Measurements from ENCODE around the gene ZSCAN12. TPM values are rescaled to one million over a fixed set of nuclear protein-coding genes. Genes with fewer than 3 reads are reported as not detected.

Gene ZSCAN12
- total RNA-seq, 2 donors from 2014 or later = 3.0 to 4.9 TPM

DNA sequence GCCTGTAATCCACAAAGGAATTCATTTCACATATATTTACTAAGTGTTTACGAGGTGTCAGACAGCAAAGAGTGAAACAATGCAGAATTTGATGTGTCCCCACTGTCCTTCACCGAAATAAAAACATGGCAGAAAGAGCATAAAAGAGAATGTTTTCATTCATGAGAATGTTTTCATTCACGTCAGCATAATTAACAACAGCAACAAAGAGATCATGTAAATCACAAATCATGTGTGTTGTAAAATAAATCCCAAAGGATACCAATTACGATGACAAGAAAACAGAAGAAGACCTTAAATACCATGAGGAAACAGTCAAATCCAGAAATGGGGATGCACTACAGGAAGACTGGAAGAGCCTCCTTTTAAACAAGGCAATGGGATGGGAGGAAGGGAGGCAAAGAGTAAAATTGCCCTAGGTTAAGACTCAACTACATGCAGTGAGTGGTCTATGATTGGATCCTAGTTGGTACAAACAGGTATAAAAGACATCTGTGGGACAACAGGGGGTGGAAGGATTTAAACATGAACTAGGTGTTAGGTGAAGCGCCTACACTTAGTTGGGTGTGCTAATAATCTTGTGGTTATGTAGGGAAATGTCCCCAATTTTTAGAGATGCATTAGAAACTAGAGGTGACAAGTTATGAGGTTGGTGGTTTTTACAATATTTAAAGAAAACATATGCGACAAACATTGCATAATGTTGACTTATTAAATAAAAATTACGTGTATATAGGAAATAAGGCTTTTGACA is 65.1 kb downstream of the ZSCAN12 start:
- TF ChIP-seq, protein P1, sequence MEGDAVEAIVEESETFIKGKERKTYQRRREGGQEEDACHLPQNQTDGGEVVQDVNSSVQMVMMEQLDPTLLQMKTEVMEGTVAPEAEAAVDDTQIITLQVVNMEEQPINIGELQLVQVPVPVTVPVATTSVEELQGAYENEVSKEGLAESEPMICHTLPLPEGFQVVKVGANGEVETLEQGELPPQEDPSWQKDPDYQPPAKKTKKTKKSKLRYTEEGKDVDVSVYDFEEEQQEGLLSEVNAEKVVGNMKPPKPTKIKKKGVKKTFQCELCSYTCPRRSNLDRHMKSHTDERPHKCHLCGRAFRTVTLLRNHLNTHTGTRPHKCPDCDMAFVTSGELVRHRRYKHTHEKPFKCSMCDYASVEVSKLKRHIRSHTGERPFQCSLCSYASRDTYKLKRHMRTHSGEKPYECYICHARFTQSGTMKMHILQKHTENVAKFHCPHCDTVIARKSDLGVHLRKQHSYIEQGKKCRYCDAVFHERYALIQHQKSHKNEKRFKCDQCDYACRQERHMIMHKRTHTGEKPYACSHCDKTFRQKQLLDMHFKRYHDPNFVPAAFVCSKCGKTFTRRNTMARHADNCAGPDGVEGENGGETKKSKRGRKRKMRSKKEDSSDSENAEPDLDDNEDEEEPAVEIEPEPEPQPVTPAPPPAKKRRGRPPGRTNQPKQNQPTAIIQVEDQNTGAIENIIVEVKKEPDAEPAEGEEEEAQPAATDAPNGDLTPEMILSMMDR (IDR thresholded peaks at IDR 0.05) = no peak
- no peak for TF ChIP-seq POLR2A (IDR thresholded peaks at IDR 0.05)
- no peaks in the 10 kb centered on the region for H3K36me3 ChIP-seq (replicated peaks in 1 of 2; ENCODE audit: insufficient read depth in 1 of 2, low read depth in 2 of 2)
- no peak overlapping the region for H3K4me3 ChIP-seq
- intact Hi-C loops (cut with DNase I) = loop anchor here (10.0 kb wide), 1 partner anchor 70 kb away; the partner anchor contains the start of gene ZSCAN26
- no peaks in the 10 kb centered on the region for H3K27me3 ChIP-seq
- H3K9me3 ChIP-seq = no peaks in the 10 kb centered on the region
- H3K27ac ChIP-seq = peak overlapping the region in 3 of 4 donors; percentile 94 to 99 (median 99)
- DNase-seq (no peak), ATAC-seq (no peak)
- peaks cover 18% of the 10 kb centered on the region for H3K4me1 ChIP-seq
- WGBS, 2 donors = 81 to 82% methylated on average over 7 of the region's 7 CpGs

DNA sequence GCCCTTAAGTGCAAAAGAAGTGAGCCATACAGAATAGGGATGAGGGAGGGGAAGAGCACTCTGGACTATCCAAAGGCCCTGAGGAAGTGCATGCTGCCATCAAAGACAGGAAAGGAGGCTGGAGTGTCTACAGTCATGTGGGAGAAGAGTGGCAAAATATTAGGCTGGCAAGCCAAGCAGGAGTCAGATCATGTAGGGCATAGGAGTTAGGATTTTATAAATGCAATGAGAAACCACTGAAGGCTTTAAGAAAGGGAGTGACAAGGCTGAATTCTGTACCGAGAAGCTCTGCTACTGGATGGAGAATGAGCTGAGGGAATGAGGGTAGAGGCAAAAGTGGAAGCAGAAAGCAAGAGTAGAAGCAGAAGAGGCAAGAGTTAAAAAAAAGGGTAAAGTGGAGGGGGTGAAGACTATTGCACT is 65.9 kb downstream of the ZSCAN12 start:
- H3K36me3 ChIP-seq (replicated peaks in 1 of 2; ENCODE audit: insufficient read depth in 1 of 2, low read depth in 2 of 2) = no peaks in the 10 kb centered on the region
- 76 to 96% methylated on average over 1 of the region's 1 CpG for whole genome bisulfite sequencing, 2 donors
- TF ChIP-seq, protein P1 (IDR thresholded peaks at IDR 0.05) = no peak
- no peak for TF ChIP-seq POLR2A (IDR thresholded peaks at IDR 0.05)
- no peaks in the 10 kb centered on the region for H3K9me3 ChIP-seq
- intact Hi-C loops (cut with DNase I) = loop anchor here (10.0 kb wide), 1 partner anchor 69 kb away; the partner anchor contains the start of gene ZSCAN26
- H3K4me3 ChIP-seq = no peak overlapping the region
- DNase-seq = no peak
- ATAC-seq = no peak
- no peak overlapping the region for H3K27ac ChIP-seq
- peaks cover 18% of the 10 kb centered on the region for H3K4me1 ChIP-seq
- no peaks in the 10 kb centered on the region for H3K27me3 ChIP-seq

DNA sequence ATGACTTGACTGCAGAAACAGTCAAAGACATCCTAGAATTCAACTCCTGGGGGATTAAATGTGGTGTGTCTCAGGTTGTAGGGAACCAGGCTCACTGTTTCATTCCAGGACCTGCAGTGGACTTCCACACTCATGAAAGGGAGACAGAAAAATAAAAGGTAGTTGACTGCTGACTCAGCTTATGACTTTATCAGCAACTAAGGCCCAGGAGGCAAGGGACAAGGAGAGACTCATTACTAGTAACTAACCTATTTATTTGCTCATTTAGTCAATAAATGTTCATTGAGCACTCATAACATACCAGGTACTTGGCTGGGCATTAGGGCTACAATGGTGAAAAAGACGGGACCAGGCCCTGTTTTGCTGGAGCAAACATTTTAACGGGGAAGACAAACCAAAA is 66.5 kb downstream of the ZSCAN12 start:
- DNase-seq = no peak
- Histone ChIP-seq H3K36me3 (replicated peaks in 1 of 2; ENCODE audit: insufficient read depth in 1 of 2, low read depth in 2 of 2) (no peaks in the 10 kb centered on the region), H3K4me3 (no peak overlapping the region), H3K9me3 (no peaks in the 10 kb centered on the region), H3K27ac (no peak overlapping the region), H3K4me1 (peaks cover 18% of the 10 kb centered on the region), H3K27me3 (no peaks in the 10 kb centered on the region)
- no peak for ATAC-seq
- 86 to 91% methylated on average over 2 of the region's 2 CpGs for WGBS, 2 donors
- intact Hi-C loops (cut with DNase I) = loop anchor here (10.0 kb wide), 1 partner anchor 68 kb away; the partner anchor contains the start of gene ZSCAN26
- TF ChIP-seq POLR2A (IDR thresholded peaks at IDR 0.05) = no peak
- TF ChIP-seq, protein P1 (IDR thresholded peaks at IDR 0.05) = no peak

DNA sequence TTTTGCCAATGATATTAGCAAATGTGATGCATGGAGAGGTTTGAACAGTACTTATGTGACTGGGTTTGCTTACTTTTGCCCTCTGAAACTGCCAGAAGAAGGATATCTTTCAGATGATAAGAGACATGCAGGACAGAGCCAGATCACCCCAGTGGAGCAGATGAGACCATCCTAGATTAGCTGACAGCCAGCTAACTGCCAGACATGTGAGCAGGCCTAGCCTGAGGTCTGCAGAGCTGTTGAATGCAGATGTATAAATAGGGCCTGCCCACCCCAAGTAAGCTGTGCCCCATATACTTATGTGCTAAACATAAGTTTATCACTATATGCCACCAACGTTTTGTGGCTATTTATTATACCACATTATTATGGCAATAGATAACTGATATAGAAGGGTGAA is 69.5 kb downstream of the ZSCAN12 start:
- no peak overlapping the region for H3K27ac ChIP-seq
- DNase-seq = no peak
- no peaks in the 10 kb centered on the region for H3K27me3 ChIP-seq
- TF ChIP-seq, protein P1 (IDR thresholded peaks at IDR 0.05) = no peak
- TF ChIP-seq POLR2A (IDR thresholded peaks at IDR 0.05) = no peak
- intact Hi-C loops (cut with DNase I) = loop anchor here (10.0 kb wide), 1 partner anchor 65 kb away; the partner anchor contains the start of gene ZSCAN26
- peaks cover 14 to 17% of the 10 kb centered on the region in 2 donors for H3K36me3 ChIP-seq (replicated peaks in 1 of 2; ENCODE audit: insufficient read depth in 1 of 2, low read depth in 2 of 2)
- H3K9me3 ChIP-seq = peaks cover 0 to 25% (median 7%) of the 10 kb centered on the region in 3 donors
- no peak overlapping the region for H3K4me3 ChIP-seq
- H3K4me1 ChIP-seq = peaks cover 7% of the 10 kb centered on the region
- WGBS, 2 donors = 22 to 37% methylated on average over 1 of the region's 1 CpG
- no peak for ATAC-seq

Small RNAs within 50 kb of the gene (small RNA-seq; reads per million reads assigned to genes)
- gene RNU2-45P = not detected

Other genes starting within 250 kb of the ZSCAN12 start
- 10 to 100 TPM in 1 of 2 donors, 1 to 10 TPM in 1; 9.1 to 10.9 TPM for gene ZSCAN9, start 174.5 kb downstream of the ZSCAN12 start, total RNA-seq
- 1 to 10 TPM; 2.3 to 2.6 TPM for gene ZKSCAN4, start 147.5 kb downstream of the ZSCAN12 start, total RNA-seq
- under 1 TPM in 1 of 2 donors, not detected in 1; 0.52 TPM for gene NKAPL, start 140.4 kb downstream of the ZSCAN12 start, total RNA-seq
- 10 to 100 TPM in 1 of 2 donors, 1 to 10 TPM in 1; 8.2 to 22.8 TPM for gene ZSCAN26, start 132.6 kb downstream of the ZSCAN12 start, total RNA-seq
- gene PGBD1, start 118.2 kb downstream of the ZSCAN12 start, total RNA-seq = 1 to 10 TPM in 1 of 2 donors, under 1 TPM in 1; 0.66 to 2.3 TPM
- gene ZSCAN31, start 63.6 kb downstream of the ZSCAN12 start, total RNA-seq = 10 to 100 TPM; 14.0 to 26.4 TPM
- gene ZKSCAN3, start 49.8 kb downstream of the ZSCAN12 start, total RNA-seq = 1 to 10 TPM; 1.3 to 1.6 TPM
- gene ZSCAN23, start 43.7 kb upstream of the ZSCAN12 start, total RNA-seq = 1 to 10 TPM; 2.3 to 8.3 TPM
- gene GPX6, start 116.0 kb upstream of the ZSCAN12 start, total RNA-seq = not detected
- not detected for gene GPX5, start 126.1 kb upstream of the ZSCAN12 start, total RNA-seq

Data from body of pancreas (tissue), 4 donors.